NCI-H2171 (cell line): ENCODE data around the gene TMTC3.

Source experiments
- DNase-seq: peaks from one replicate; lab custom pipeline; 2025; lab: John Stamatoyannopoulos, UW

Gene TMTC3

DNA sequence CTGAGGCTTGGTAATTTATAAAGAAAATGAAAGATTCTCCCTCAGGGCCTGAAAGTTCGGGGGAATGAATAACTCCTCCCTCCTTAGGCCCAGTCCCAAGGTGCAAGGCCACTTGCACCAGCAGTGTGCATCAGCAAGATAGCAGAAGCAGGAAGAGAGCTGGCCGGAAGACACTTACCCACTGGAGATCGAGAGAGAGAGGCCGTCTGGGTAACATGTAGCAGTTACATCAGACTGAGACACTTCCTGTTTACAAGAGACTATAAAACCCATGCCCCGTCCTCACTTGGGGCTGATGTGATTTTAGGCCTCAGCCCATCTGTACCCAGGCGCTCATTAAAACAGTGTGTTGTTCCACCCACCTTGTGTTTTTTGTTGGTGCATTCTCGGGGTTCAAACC lies 85.2 kb downstream of the TMTC3 start:
- DNase-seq: no peak

DNA sequence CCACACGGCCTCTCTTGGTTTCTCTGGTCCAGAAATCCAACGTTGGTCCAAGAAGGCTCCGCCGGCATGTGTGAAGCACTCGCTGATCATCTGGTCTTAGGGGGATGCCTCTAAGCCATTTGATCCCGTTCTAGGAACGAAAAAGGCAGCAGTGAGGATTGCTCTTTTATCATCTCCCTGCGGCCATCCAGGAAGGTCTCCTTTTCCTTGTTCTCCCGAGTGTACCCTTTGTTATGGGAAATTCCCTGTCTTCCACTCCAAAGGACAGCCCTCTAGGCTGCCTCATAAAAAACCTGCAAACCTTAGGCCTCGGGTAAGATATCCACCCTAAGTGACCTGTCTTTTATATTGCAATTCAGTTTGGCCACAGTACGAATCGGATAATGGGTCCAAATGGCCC lies 85.8 kb downstream of the TMTC3 start:
- DNase-seq: no peak

DNA sequence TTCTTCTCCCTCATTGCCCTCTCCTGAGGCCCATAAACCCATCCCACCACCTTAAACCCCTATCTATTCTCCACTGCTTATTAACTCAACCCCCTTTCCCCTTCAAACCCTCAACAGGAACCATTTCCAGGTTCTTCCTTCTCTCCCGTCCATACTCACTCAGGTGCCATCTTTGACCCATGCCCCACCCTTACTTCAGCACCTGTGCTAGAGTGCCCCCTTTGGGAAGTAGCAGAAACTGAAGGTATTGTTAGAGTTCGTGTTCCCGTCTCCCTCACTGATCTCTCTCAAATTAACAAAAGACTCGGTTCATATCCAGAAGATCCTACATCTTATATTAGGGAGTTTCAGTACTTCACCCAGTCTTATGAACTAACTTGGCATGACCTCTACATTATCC lies 86.6 kb downstream of the TMTC3 start:
- DNase-seq: no peak

DNA sequence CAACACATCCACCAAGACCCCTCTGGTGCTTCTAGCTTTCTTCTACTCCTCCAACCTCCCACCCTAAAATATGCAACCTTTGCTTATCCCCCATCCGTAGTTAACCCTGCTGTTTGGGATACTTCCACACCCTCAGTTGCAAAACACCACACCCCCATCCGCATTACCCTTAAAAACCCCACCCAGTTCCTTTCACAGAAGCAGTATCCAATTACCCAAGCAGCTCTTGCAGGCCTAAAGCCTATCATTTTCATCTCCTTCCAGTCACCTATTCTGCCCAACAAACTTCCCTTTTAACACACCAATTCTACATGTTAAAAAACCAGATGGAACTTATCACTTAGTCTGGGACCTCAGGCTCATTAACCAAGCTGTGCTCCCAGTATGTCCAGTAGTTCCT lies 88.2 kb downstream of the TMTC3 start:
- DNase-seq: no peak

DNA sequence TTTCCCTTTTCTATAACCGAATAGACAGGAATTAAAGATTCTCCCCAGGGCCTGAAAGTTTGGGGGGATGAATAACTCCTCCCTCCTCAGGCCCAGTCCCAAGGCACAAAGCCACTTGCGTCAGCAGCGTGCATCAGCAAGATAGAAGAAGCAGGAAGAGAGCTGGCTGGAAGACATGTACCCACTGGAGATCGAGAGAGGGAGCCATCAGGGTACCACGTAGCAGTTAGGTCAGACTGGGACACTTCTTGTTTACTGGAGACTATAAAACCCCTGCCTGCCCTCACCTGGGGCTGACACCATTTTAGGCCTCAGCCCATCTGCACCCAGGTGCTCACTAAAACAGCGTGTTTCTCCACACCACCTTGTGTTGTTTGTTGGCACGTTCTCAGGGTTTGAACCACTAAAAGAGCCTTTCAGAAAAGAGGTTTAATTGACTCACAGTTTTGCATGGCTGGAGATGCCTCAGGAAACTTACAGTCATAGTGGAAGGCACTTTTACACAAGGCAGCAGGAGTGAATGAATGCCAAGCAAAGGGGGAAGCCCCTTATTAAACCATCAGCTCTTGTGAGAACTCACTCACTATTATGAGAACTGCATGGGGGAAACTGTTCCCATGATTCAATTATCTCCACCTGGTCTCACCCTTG lies 93.2 kb downstream of the TMTC3 start:
- DNase-seq: no peak

DNA sequence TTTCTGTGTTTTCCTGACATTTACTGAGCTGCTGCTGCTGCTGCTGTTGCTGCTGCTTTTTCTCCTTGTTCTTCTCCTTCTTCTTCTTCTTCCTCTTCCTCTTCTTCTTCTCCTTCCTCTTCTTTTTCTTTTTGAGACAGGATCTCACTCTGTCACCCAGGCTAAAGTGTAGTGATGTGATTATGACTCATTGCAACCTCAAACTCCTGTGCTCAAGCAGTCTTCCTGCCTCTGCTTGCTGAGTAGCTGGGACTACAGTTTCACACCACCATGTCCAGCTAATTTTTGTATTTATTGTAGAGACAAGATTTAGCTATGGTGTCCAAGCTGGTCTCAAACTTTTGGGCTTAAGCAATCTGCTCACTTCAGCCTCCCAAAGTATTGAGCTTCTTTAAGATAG lies 95.8 kb downstream of the TMTC3 start:
- no peak for DNase-seq

DNA sequence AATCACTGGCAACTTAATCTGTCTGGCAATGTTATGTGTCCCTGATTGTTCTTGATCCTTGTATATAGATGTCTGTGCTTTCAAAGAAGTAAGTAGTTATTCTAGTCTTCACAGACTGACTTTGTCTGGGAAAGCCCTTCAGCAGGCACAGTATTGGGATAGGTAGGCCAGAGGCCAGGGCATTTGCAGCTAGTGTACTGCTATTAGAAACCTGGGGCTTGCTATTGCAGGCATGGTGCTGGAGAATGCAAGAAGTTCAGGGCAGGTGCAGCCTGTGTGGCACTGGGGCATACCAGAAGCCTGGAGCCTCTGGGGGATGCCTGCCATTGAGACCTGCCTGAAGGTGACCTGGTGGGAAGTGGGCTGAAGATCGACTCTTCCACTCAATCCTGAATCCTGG lies 96.3 kb downstream of the TMTC3 start:
- no peak for DNase-seq

DNA sequence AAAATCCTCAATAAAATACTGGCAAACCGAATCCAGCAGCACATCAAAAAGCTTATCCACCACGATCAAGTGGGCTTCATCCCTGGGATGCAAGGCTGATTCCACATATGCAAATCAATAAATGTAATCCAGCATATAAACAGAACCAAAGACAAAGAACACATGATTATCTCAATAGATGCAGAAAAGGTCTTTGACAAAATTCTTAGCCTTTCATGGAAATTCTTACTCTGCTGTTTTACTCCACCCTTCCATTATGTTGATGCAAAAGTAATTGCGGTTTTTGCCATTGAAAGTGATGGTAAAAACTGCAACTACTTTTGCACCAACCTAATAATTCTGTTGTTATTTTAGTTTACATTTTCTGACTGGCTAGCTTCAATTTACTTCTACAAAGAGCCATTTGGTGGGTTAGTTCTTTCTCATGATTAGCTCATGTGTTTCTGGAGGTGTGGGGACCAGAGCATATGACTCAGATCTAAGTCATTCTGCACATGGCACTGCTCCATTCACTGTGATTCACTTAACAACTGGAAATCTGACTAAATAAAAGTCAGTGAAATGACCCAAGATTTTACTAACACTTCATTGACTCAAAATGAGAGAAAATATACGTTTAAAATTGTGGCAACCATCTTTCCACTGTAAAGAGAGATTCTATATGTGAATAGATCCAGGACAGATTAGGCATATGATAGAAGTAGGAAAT lies 99.9 kb downstream of the TMTC3 start:
- DNase-seq: no peak

DNA sequence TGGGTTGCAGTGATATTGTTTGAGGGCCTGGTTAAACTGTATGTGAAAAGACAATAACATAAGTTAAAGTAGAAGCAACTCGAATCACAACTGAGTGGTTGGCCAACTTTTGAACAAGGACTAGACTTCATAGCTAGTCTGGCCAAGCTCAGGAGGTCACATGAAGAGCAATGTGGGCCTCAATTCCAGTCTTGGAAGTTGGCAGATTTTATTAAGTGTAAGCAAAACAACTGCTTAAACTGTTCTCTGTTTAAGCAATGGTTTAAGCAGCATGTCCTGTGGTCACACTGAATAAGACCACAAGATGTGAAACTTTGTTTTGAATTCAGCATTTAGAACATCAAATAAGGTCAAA lies 100.4 kb downstream of the TMTC3 start:
- no peak for DNase-seq

DNA sequence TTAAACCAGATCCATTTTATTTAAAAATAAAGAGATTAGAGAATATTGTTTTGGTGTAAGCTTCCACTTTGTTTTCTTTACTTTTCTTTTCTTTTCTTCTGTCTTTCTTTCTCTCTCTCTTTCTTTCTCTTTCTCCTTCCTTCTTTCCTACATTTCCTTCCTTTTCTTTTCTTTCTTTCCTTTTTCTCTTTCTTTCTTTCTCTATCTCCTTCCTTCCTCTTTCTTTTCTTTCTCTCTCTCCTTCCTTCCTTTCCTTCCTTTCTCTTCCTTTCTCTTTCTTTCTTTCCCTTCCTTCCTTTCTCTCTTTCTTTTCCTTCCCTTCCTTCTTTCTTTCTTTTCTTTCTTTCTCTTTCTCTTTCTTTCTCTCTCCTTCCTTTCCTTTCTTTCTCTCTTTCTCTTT lies 100.8 kb downstream of the TMTC3 start:
- no peak for DNase-seq

DNA sequence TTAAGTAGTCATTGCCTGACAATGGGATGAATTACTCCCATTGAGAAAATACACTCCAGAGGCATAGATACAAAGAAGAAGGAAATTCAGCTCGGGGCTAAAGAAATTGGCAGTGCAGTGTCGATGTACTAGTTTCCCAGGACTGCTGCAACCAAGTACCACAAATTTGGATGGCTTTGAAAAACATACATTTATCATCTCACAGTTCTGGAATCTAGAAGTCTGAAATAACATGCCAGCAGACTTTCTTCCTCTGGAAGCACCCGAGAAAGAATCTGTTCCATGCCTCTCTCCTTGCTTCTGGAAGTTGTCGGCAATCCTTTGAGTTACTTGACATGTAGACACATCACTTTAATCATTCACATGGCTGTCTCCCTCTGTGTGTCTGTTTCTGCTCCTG lies 101.9 kb downstream of the TMTC3 start:
- no peak for DNase-seq

DNA sequence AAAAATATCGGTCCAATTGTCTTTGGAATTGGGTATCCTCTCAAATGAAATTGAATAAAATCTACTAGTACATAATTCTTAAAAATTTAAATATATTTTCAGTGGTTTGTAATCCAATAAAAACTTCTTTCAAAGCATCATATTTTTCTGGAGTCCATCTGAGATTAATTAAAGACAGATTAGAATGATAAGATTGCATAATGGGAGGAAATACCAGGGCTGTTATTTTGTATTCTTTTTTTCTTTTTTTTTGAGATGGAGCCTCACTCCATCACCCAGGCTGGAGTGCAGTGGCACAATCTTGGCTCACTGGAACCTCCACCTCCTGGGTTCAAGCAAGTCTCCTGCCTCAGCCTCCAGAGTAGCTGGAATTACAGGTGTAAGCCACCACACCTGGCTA lies 103.8 kb downstream of the TMTC3 start:
- no peak for DNase-seq

DNA sequence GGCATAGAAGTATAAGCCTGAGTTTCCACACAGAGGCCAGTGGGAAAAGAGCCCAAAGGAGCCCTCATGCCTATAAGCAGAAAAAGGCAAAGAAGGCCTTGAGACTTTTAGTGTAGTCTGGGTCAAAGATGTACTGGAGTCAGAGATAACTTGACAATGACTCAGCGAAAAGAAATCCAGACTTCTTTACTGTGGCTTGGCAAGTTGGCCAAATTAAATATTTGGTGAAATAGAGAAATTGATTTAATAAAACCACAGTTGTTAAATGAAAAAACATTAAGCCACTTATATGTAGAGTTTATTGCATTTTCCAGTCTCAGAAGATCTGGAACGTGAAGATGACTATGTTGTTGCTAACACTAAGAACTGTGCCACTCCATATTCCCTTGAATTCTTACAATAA lies 105.1 kb downstream of the TMTC3 start:
- no peak for DNase-seq

DNA sequence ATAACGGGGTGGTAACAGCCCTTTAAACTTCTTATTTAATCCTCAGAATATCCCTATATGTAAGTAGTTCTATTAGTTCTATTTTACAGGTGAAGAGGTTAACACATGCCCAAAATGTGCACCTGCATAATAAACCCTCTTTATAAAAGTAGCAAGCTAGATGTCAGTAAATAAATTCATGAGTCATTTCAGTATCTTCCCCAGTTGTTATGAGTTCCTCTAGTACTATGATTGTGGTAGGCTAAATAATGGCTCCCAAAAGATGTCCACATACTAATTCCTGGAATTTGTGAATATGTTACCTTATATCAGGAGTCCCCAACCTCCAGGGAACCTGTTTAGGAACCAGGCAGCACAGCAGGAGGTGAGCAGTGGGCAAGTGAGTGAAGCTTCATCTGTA lies 106.5 kb downstream of the TMTC3 start:
- DNase-seq: no peak
